Sigmoid colon (tissue), 4 donors: ENCODE results near the gene RNASEH2B.

Source experiments
- POLR2AphosphoS5 ChIP-seq, 4 donors: sonication (generic); formaldehyde crosslinking; IDR thresholded peaks; one replicate each; pipeline ENCODE4 v1.6.1; 2017; ENCODE audit warnings: antibody characterized with exemption in 4 of 4
- TF ChIP-seq, protein P1 (sequence below), 4 experiments: fragments of 450-650 bp in 3 of 4; fragments of 200-600 bp in 1 of 4; IDR thresholded peaks; one replicate each; pipeline ENCODE4 v1.5.1; 2016 to 2019; ENCODE audit warnings: antibody characterized with exemption in 4 of 4, mild to moderate bottlenecking in 3 of 4, moderate library complexity in 2 of 4

DNA sequence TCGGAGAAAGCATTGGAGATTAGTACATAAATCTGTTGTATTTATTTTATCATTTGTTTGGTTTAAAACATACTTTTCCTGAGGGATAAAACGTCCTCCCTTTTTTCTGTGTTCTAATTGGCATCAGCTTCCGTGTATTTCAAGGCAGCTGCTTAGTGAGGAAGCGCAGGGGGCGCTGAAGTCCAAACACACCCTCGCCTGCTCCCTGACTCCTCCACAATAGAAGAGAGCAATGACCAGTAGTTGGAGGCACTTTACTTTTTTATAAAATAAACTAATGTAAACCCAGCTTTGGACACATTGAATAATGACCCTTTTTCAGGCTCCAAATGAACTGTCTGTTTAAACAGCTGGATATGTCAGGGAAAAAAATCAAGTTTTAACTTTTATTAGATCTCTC is 79.9 kb downstream of the RNASEH2B start:
- TF ChIP-seq POLR2AphosphoS5 (IDR thresholded peaks at IDR 0.05), result no peak
- TF ChIP-seq, protein P1, sequence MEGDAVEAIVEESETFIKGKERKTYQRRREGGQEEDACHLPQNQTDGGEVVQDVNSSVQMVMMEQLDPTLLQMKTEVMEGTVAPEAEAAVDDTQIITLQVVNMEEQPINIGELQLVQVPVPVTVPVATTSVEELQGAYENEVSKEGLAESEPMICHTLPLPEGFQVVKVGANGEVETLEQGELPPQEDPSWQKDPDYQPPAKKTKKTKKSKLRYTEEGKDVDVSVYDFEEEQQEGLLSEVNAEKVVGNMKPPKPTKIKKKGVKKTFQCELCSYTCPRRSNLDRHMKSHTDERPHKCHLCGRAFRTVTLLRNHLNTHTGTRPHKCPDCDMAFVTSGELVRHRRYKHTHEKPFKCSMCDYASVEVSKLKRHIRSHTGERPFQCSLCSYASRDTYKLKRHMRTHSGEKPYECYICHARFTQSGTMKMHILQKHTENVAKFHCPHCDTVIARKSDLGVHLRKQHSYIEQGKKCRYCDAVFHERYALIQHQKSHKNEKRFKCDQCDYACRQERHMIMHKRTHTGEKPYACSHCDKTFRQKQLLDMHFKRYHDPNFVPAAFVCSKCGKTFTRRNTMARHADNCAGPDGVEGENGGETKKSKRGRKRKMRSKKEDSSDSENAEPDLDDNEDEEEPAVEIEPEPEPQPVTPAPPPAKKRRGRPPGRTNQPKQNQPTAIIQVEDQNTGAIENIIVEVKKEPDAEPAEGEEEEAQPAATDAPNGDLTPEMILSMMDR (IDR thresholded peaks at IDR 0.05), result no peak
